ENCODE measurements around the gene KLC4.

GRCh38 chr6:43038727-43039126 lies 20.7 kb upstream of the KLC4 start:
- TF ChIP-seq CTCF (IDR thresholded peaks at IDR 0.05): no peak
- TF ChIP-seq POLR2A (IDR thresholded peaks at IDR 0.05): no peak

Measured in right lobe of liver (tissue), 4 donors.